Calu3 (cell line): ENCODE results near the gene COQ10A. TPM values are rescaled to one million over a fixed set of nuclear protein-coding genes. Genes with fewer than 3 reads are reported as not detected.

Source experiments
- BruUV-seq: library from RNA; stranded (reverse); fragments of 400-500 nt; replicated peaks from 2 replicates; lab custom pipeline; 2021; lab: Mats Ljungman, UMichigan
- CTCF ChIA-PET: fragments of 300-600 bp; sonication (Branson Sonifier 250); formaldehyde crosslinking; loops from one replicate; lab custom pipeline; 2022; ENCODE audit warnings: antibody characterized with exemption; lab: Charles Lee
- DNase-seq: peaks from one replicate; pipeline ENCODE4 v3.0.0; 2022
- H3K27ac Mint-ChIP-seq: one replicate; pipeline ENCODE4 v1.8.0; 2022; ENCODE audit warnings: mixed read lengths; ENCODE audit not compliant: unreplicated experiment
- H3K27me3 Mint-ChIP-seq: one replicate; pipeline ENCODE4 v1.8.0; 2022; ENCODE audit warnings: mixed read lengths; ENCODE audit not compliant: unreplicated experiment
- H3K36me3 Mint-ChIP-seq: one replicate; pipeline ENCODE4 v1.8.0; 2022; ENCODE audit warnings: mild to moderate bottlenecking, moderate library complexity, mixed read lengths; ENCODE audit not compliant: insufficient read depth, unreplicated experiment
- H3K4me1 Mint-ChIP-seq: one replicate; pipeline ENCODE4 v1.8.0; 2022; ENCODE audit warnings: mild to moderate bottlenecking, low read depth, mixed read lengths; ENCODE audit not compliant: unreplicated experiment
- H3K4me3 Mint-ChIP-seq: one replicate; pipeline ENCODE4 v1.8.0; 2022; ENCODE audit warnings: mild to moderate bottlenecking, low read depth, moderate library complexity, mixed read lengths; ENCODE audit not compliant: unreplicated experiment
- H3K9me3 Mint-ChIP-seq: one replicate; pipeline ENCODE4 v1.8.0; 2022; ENCODE audit warnings: low read depth, mixed read lengths; ENCODE audit not compliant: unreplicated experiment
- CTCF ChIP-seq: fragments of 200-600 bp; IDR thresholded peaks from one replicate; pipeline ENCODE4 v1.8.0; 2022; ENCODE audit warnings: antibody characterized with exemption; ENCODE audit not compliant: unreplicated experiment
- intact Hi-C: fragments of 100-400 bp; cut with micrococcal nuclease; formaldehyde crosslinking; loops from one replicate; pipeline ENCODE4 v1.10.0; 2022; ENCODE audit not compliant: unreplicated experiment
- total RNA-seq: library from RNA; stranded (reverse); gene quantifications from 2 replicates; pipeline ENCODE4 v1.2.3, GENCODE V29; 2022

COQ10A gene
- total RNA-seq, 1 experiment from 2014 or later, result 11.4 TPM

GRCh38 chr12:56224954-56225353 lies 41.8 kb upstream of the COQ10A start:
- no peaks in the 10 kb centered on the region for H3K9me3 Mint-ChIP-seq
- no peaks in the 10 kb centered on the region for H3K27me3 Mint-ChIP-seq
- CTCF ChIA-PET, result interaction anchor here (0.7 kb wide), 1 partner anchor 297 kb away, joined by 3 read pairs; the partner anchor contains the start of gene RBMS2
- H3K36me3 Mint-ChIP-seq, result peaks cover 51% of the 10 kb centered on the region
- DNase-seq, result no peak
- H3K27ac Mint-ChIP-seq, result peak overlapping the region; percentile 73
- peaks cover 18% of the 10 kb centered on the region for H3K4me1 Mint-ChIP-seq
- H3K4me3 Mint-ChIP-seq, result peak overlapping the region; percentile 78
- BruUV-seq, result no TSS peak
- intact Hi-C loops, result loop anchor here (1.0 kb wide), 1 partner anchor 106 kb away; no protein-coding TSS in a partner anchor
- TF ChIP-seq CTCF, result no peak

- H3K36me3 Mint-ChIP-seq, result peaks cover 20% of the 10 kb centered on the region
- no peaks in the 10 kb centered on the region for H3K27me3 Mint-ChIP-seq
- DNase-seq, result no peak
- no peak overlapping the region for H3K27ac Mint-ChIP-seq
- no peak overlapping the region for H3K4me3 Mint-ChIP-seq
- TF ChIP-seq CTCF, result no peak
- BruUV-seq, result no TSS peak
- CTCF ChIA-PET, result interaction anchor here (0.7 kb wide), 1 partner anchor 98 kb away, joined by 3 read pairs; no protein-coding TSS in a partner anchor
- H3K9me3 Mint-ChIP-seq, result no peaks in the 10 kb centered on the region
- H3K4me1 Mint-ChIP-seq, result peaks cover 20% of the 10 kb centered on the region
- intact Hi-C loops, result no loop called here
Measured at GRCh38 chr12:56229082-56229481, 37.7 kb upstream of the COQ10A start.

- Mint-ChIP-seq H3K27ac (no peak within 1 kb of the TSS), H3K4me3 (no peak within 1 kb of the TSS), H3K9me3 (no peaks in the 10 kb centered on the region), H3K36me3 (peaks cover 11% of the 10 kb centered on the region), H3K27me3 (no peaks in the 10 kb centered on the region), H3K4me1 (peaks cover 18% of the 10 kb centered on the region)
- intact Hi-C loops, result no loop called here
- CTCF ChIA-PET, result interaction anchor here (0.7 kb wide), 1 partner anchor 97 kb away, joined by 3 read pairs; no protein-coding TSS in a partner anchor
- TF ChIP-seq CTCF, result no peak
- no peak for DNase-seq
- no TSS peak for BruUV-seq
Measured at GRCh38 chr12:56229916-56230431, 36.8 kb upstream of the COQ10A start, which contains the start of gene SLC39A5. SLC39A5 (plus strand) TSS chr12:56230051; CDS start chr12:56231275, 1,224 bp downstream.

- CTCF ChIA-PET, result interaction anchor here (0.6 to 0.7 kb wide), 3 partner anchors 27 to 954 kb away, joined by 3 to 5 read pairs (median 3); partner anchors contain the start of gene ANKRD52
- Mint-ChIP-seq H3K4me1 (peaks cover 12% of the 10 kb centered on the region), H3K27ac (no peak overlapping the region), H3K36me3 (peaks cover 5% of the 10 kb centered on the region), H3K9me3 (no peaks in the 10 kb centered on the region), H3K4me3 (no peak overlapping the region), H3K27me3 (no peaks in the 10 kb centered on the region)
- BruUV-seq, result no TSS peak
- DNase-seq, result no peak
- no peak for TF ChIP-seq CTCF
- intact Hi-C loops, result no loop called here
Measured at GRCh38 chr12:56230432-56231183, 36.1 kb upstream of the COQ10A start.
